ENCODE results near the gene PSORS1C2. TPM values are rescaled to one million over a fixed set of nuclear protein-coding genes. Genes with fewer than 3 reads are reported as not detected.

PSORS1C2 gene
- total RNA-seq, 1 donor from 2014 or later = not detected

GRCh38 chr6:31142361-31142761 lies 3.5 kb upstream of the PSORS1C2 start:
- DNase-seq (ENCODE audit: extremely low spot score in 2 of 2) = no peak
- TF ChIP-seq CTCF (IDR thresholded peaks at IDR 0.05) (no peak), POLR2AphosphoS5 (IDR thresholded peaks at IDR 0.05; ENCODE audit: insufficient read depth in 1 of 2, low read depth in 1 of 2) (no peak), POLR2A (IDR thresholded peaks at IDR 0.05) (no peak)
- intact Hi-C loops (cut with DNase I) = no loop called here
- Histone ChIP-seq H3K27ac (no peak overlapping the region), H3K9me3 (no peaks in the 10 kb centered on the region), H3K4me1 (peaks cover 18% of the 10 kb centered on the region), H3K4me3 (no peak overlapping the region), H3K36me3 (peaks cover 0 to 5% of the 10 kb centered on the region in 2 donors), H3K27me3 (no peaks in the 10 kb centered on the region)

- DNase-seq (ENCODE audit: extremely low spot score in 2 of 2) = no peak
- TF ChIP-seq POLR2A (IDR thresholded peaks at IDR 0.05) (no peak), POLR2AphosphoS5 (IDR thresholded peaks at IDR 0.05; ENCODE audit: insufficient read depth in 1 of 2, low read depth in 1 of 2) (no peak), CTCF (IDR thresholded peaks at IDR 0.05) (no peak)
- intact Hi-C loops (cut with DNase I) = no loop called here
Measured at GRCh38 chr6:31140643-31141042, 1.8 kb upstream of the PSORS1C2 start.

GRCh38 chr6:31139599-31139998 lies 733 bp upstream of the PSORS1C2 start:
- H3K36me3 ChIP-seq = no peaks in the 10 kb centered on the region
- H3K4me1 ChIP-seq = peaks cover 18% of the 10 kb centered on the region
- H3K4me3 ChIP-seq = no peak overlapping the region
- no peak for DNase-seq (ENCODE audit: extremely low spot score in 2 of 2)
- H3K27me3 ChIP-seq = no peaks in the 10 kb centered on the region
- no peak overlapping the region for H3K27ac ChIP-seq
- TF ChIP-seq POLR2AphosphoS5 (IDR thresholded peaks at IDR 0.05; ENCODE audit: insufficient read depth in 1 of 2, low read depth in 1 of 2) = no peak
- no peak for TF ChIP-seq CTCF (IDR thresholded peaks at IDR 0.05)
- TF ChIP-seq POLR2A (IDR thresholded peaks at IDR 0.05) = no peak
- intact Hi-C loops (cut with DNase I) = loop anchor here (5.0 kb wide), 2 partner anchors 53 to 228 kb away; no protein-coding TSS in a partner anchor
- no peaks in the 10 kb centered on the region for H3K9me3 ChIP-seq

More at GRCh38 chr6:31140643-31141042, 1.8 kb upstream of the PSORS1C2 start:
- Histone ChIP-seq H3K27me3 (no peaks in the 10 kb centered on the region), H3K36me3 (peaks cover 0 to 5% of the 10 kb centered on the region in 2 donors), H3K27ac (no peak overlapping the region), H3K9me3 (no peaks in the 10 kb centered on the region), H3K4me3 (no peak overlapping the region), H3K4me1 (peaks cover 18% of the 10 kb centered on the region)

GRCh38 chr6:31135710-31136109 lies 3.2 kb downstream of the PSORS1C2 start:
- no peak for DNase-seq (ENCODE audit: extremely low spot score in 2 of 2)
- Histone ChIP-seq H3K36me3 (no peaks in the 10 kb centered on the region), H3K9me3 (no peaks in the 10 kb centered on the region), H3K4me1 (peaks cover 18% of the 10 kb centered on the region), H3K27me3 (no peaks in the 10 kb centered on the region), H3K4me3 (no peak overlapping the region), H3K27ac (no peak overlapping the region)
- TF ChIP-seq POLR2A (IDR thresholded peaks at IDR 0.05) (no peak), POLR2AphosphoS5 (IDR thresholded peaks at IDR 0.05; ENCODE audit: insufficient read depth in 1 of 2, low read depth in 1 of 2) (no peak), CTCF (IDR thresholded peaks at IDR 0.05) (no peak)
- intact Hi-C loops (cut with DNase I) = loop anchor here (5.0 kb wide), 2 partner anchors 57 to 232 kb away; no protein-coding TSS in a partner anchor

- TF ChIP-seq CTCF (IDR thresholded peaks at IDR 0.05) = no peak
- no peak for TF ChIP-seq POLR2AphosphoS5 (IDR thresholded peaks at IDR 0.05; ENCODE audit: insufficient read depth in 1 of 2, low read depth in 1 of 2)
- TF ChIP-seq POLR2A (IDR thresholded peaks at IDR 0.05) = no peak
- no peak overlapping the region for H3K4me3 ChIP-seq
- intact Hi-C loops (cut with DNase I) = no loop called here
- peaks cover 8% of the 10 kb centered on the region for H3K4me1 ChIP-seq
- H3K27me3 ChIP-seq = no peaks in the 10 kb centered on the region
- H3K36me3 ChIP-seq = no peaks in the 10 kb centered on the region
- DNase-seq (ENCODE audit: extremely low spot score in 2 of 2) = no peak
- H3K27ac ChIP-seq = no peak overlapping the region
- no peaks in the 10 kb centered on the region for H3K9me3 ChIP-seq
Measured at GRCh38 chr6:31132806-31133205, 6.1 kb downstream of the PSORS1C2 start.

Measured in vagina (tissue), 2 donors.